ENCODE data around the gene SENP7. TPM values are rescaled to one million over a fixed set of nuclear protein-coding genes. Genes with fewer than 3 reads are reported as not detected.

The SENP7 gene
- total RNA-seq, 1 experiment from 2014 or later, result 7.9 TPM

GRCh38 chr3:101531473-101532086, 18.6 kb upstream of the SENP7 start (continued):
- TF ChIP-seq REST (IDR thresholded peaks at IDR 0.05; ENCODE audit: low read depth) (no peak), YY1 (IDR thresholded peaks at IDR 0.05; ENCODE audit: extremely low read depth, insufficient replicate concordance, low read depth, low read length) (no peak), ZBTB33 (IDR thresholded peaks at IDR 0.05; ENCODE audit: extremely low read depth, insufficient replicate concordance, low read length) (no peak)

- no peak for ATAC-seq
- CTCF ChIA-PET, result no interaction called here
- TF ChIP-seq ZNF274 (IDR thresholded peaks at IDR 0.05; ENCODE audit: low read depth, low read length), result no peak
- no peak for TF ChIP-seq ATF3 (IDR thresholded peaks at IDR 0.05)
- no peak for TF ChIP-seq POLR2A (IDR thresholded peaks at IDR 0.05; ENCODE audit: borderline replicate concordance, extremely low read depth, insufficient read depth, insufficient read length)
- no peak for TF ChIP-seq CEBPB (IDR thresholded peaks at IDR 0.05; ENCODE audit: low read depth)
- no peak for TF ChIP-seq ZFX (IDR thresholded peaks at IDR 0.05)
- no peak for TF ChIP-seq EZH2phosphoT487 (IDR thresholded peaks at IDR 0.05; ENCODE audit: borderline replicate concordance)
- no peak for TF ChIP-seq POLR2AphosphoS5 (IDR thresholded peaks at IDR 0.05; ENCODE audit: low read depth, low read length)
- TF ChIP-seq TCF7L2 (IDR thresholded peaks at IDR 0.05; ENCODE audit: borderline replicate concordance, extremely low read depth, insufficient read depth, insufficient read length), result no peak
- no peak for TF ChIP-seq ZBTB33 (IDR thresholded peaks at IDR 0.05; ENCODE audit: extremely low read depth, insufficient replicate concordance, low read length)
- no peak for TF ChIP-seq CBX3 (IDR thresholded peaks at IDR 0.05; ENCODE audit: low read depth)
- no peak for TF ChIP-seq RAD21 (IDR thresholded peaks at IDR 0.05; ENCODE audit: low read depth)
- no peak for TF ChIP-seq SIN3A (IDR thresholded peaks at IDR 0.05; ENCODE audit: low read depth)
Measured at GRCh38 chr3:101530686-101531047, 17.7 kb upstream of the SENP7 start.

More at GRCh38 chr3:101530686-101531047, 17.7 kb upstream of the SENP7 start:
- H3K4me1 ChIP-seq (ENCODE audit: control insufficient read depth in 1 of 2, insufficient read depth in 2 of 2, low read length in 2 of 2), result no peaks in the 10 kb centered on the region
- H3K36me3 ChIP-seq (ENCODE audit: control insufficient read depth in 1 of 2, insufficient read depth in 2 of 2, low read length in 2 of 2), result no peaks in the 10 kb centered on the region
- intact Hi-C loops (cut with micrococcal nuclease), result no loop called here
- H3K27ac ChIP-seq (ENCODE audit: low read depth, low read length), result no peak overlapping the region
- H3K9me3 ChIP-seq (ENCODE audit: control insufficient read depth in 1 of 2, insufficient read depth in 1 of 2, low read depth in 1 of 2, low read length in 2 of 2), result no peaks in the 10 kb centered on the region
- RAD21 ChIA-PET (ENCODE audit: low non-redundant PET in 1 of 2, low total read pairs in 2 of 2, uncharacterized antibody in 2 of 2, unreplicated experiment in 2 of 2), result no interaction called here
- no peaks in the 10 kb centered on the region for H4K20me1 ChIP-seq (ENCODE audit: insufficient read depth)
- H3K9me2 ChIP-seq (ENCODE audit: insufficient read depth), result no peaks in the 10 kb centered on the region
- no peaks in the 10 kb centered on the region for H3K79me2 ChIP-seq (ENCODE audit: insufficient read depth, low read length)
- no peak overlapping the region for H3K4me3 ChIP-seq (replicated peaks in 1 of 2; ENCODE audit: low read depth in 1 of 2, low read length in 2 of 2)
- POLR2A ChIA-PET, result no interaction called here
- no peak overlapping the region for H3K4me2 ChIP-seq (ENCODE audit: low read length)
- H2AFZ ChIP-seq (ENCODE audit: low read depth, low read length, poor library complexity, severe bottlenecking), result no peak overlapping the region
- no peaks in the 10 kb centered on the region for H3K27me3 ChIP-seq (ENCODE audit: insufficient read depth, low read length)
- DNase-seq (ENCODE audit: low read depth, low spot score), result no peak
- no TSS peak for BruUV-seq (replicated peaks)
- no peak overlapping the region for H3K9ac ChIP-seq (ENCODE audit: low read length)
